WI38 (cell line): Measurements from ENCODE around the gene PNPLA8.

Experiments
- H3K4me3 ChIP-seq: 2 replicates; pipeline ENCODE4 v1.5.1; 2011; ENCODE audit warnings: low read depth, mild to moderate bottlenecking, control low read depth, low read length
- TF ChIP-seq, protein P1 (sequence below): IDR thresholded peaks from 2 replicates; pipeline ENCODE4 v1.5.1; 2012; ENCODE audit warnings: low read depth, mild to moderate bottlenecking, control low read depth, low read length

Gene PNPLA8

GRCh38 chr7:108441392-108441955, 84.5 kb downstream of the PNPLA8 start:
- TF ChIP-seq, protein P1, sequence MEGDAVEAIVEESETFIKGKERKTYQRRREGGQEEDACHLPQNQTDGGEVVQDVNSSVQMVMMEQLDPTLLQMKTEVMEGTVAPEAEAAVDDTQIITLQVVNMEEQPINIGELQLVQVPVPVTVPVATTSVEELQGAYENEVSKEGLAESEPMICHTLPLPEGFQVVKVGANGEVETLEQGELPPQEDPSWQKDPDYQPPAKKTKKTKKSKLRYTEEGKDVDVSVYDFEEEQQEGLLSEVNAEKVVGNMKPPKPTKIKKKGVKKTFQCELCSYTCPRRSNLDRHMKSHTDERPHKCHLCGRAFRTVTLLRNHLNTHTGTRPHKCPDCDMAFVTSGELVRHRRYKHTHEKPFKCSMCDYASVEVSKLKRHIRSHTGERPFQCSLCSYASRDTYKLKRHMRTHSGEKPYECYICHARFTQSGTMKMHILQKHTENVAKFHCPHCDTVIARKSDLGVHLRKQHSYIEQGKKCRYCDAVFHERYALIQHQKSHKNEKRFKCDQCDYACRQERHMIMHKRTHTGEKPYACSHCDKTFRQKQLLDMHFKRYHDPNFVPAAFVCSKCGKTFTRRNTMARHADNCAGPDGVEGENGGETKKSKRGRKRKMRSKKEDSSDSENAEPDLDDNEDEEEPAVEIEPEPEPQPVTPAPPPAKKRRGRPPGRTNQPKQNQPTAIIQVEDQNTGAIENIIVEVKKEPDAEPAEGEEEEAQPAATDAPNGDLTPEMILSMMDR = no peak
- no peak overlapping the region for H3K4me3 ChIP-seq

DNA sequence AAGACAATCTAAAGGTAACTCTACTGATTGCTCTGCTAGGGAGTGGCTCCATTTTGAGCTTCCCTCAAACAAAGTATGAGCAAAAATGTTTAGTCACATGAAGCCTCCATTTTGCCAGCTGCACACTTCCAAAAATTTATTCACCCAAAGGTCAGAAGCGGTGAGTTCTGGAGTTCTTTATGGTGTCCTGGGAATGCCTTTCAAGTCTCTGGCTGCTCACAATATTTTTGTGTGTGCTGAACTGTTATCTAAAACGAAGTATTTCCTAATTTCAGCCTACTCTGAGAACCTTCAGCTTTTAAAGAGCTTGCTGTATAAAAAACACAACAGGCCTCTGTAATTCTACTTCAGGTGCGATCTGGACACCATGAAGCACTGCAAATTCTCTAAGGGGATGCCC, 85.3 kb downstream of the PNPLA8 start:
- TF ChIP-seq, protein P1 = no peak
- no peak overlapping the region for H3K4me3 ChIP-seq

DNA sequence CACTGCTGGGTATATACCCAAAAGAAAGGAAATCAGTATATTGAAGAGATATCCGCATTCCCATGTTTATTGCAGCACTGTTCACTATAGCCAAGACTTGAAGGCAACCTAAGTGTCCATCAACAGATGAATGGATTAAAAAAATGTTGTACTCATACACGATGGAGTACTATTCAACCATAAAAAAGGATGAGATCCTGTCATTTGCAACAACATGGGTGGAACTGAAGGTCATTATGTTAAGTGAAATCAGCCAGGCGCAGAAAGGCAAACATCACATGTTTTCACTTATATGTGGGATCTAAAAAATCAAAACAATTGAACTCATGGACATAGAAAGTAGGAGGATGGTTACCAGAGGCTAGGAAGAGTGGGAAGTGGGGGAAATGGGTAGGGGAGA, 89.0 kb downstream of the PNPLA8 start:
- TF ChIP-seq, protein P1 = no peak

DNA sequence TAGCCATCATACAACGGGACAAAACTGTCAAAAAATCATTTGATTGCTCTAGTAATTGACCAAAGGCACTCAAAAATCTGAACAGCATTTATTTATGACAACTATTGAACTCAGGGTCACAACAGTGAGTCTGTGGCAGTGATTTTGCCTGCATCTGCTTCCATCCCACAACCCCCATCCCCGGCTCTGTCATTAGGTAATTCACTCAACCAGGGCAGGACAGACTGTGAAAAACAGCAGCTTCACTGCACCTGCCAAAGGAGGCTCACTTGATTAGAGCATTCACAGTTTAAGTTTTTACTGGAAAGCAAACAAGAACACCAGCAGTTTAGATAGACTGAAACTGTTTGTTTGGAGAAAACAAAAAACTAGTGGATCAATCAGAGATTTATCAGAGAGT, 91.9 kb downstream of the PNPLA8 start:
- no peak overlapping the region for H3K4me3 ChIP-seq
- TF ChIP-seq, protein P1 = no peak

More for the DNA sequence above, 89.0 kb downstream of the PNPLA8 start:
- H3K4me3 ChIP-seq = no peak overlapping the region

DNA sequence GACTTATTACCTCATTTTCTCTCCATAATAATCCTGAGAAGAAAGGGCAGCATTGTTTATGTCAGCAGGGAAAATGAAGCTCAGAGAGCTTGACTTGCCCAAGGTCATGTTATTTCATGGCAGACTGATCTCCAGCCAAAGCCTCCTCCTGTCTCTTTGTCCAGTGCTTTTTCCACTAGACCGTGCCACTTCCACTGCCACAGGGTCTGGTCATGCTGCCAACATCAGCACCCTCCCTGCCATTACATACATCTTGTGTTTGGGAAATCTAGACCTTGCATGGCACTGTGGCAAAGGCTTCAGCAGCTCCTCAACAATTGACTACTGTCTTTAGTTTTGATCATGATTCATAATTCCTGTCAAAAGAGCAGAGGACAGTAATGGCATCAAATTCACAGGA, 94.8 kb downstream of the PNPLA8 start:
- TF ChIP-seq, protein P1 = no peak
- no peak overlapping the region for H3K4me3 ChIP-seq

- TF ChIP-seq, protein P1 = no peak
- no peak overlapping the region for H3K4me3 ChIP-seq
Measured at GRCh38 chr7:108430664-108431063, 95.3 kb downstream of the PNPLA8 start.

GRCh38 chr7:108427766-108428165, 98.2 kb downstream of the PNPLA8 start:
- TF ChIP-seq, protein P1 = no peak
- H3K4me3 ChIP-seq = no peak overlapping the region
